Effector memory CD8-positive, alpha-beta T cell (primary cell): ENCODE measurements around the gene MCRIP2.

Experiments
- ATAC-seq: fragments of 150-1000 bp; cut with Tn5 transposase; replicated peaks from 2 replicates; pipeline ENCODE4 v1.10.0; 2021; ENCODE audit warnings: mild to moderate bottlenecking, moderate library complexity
- DNase-seq, 3 experiments: peaks; one replicate each; pipeline ENCODE4 v3.0.0; 2021
- H3K27ac Mint-ChIP-seq, 2 donors: one replicate each; pipeline ENCODE4 v1.8.0; 2022; ENCODE audit warnings: mild to moderate bottlenecking in 2 of 2, mixed read lengths in 2 of 2, moderate library complexity in 2 of 2
- H3K27me3 Mint-ChIP-seq, 2 donors: one replicate each; pipeline ENCODE4 v1.8.0; 2022; ENCODE audit warnings: mixed read lengths in 2 of 2
- H3K36me3 Mint-ChIP-seq: one replicate; pipeline ENCODE4 v1.8.0; 2022; ENCODE audit warnings: mild to moderate bottlenecking, moderate library complexity, mixed read lengths; ENCODE audit not compliant: insufficient read depth
- H3K4me1 Mint-ChIP-seq, 2 donors: one replicate each; pipeline ENCODE4 v1.8.0; 2022; ENCODE audit warnings: low read depth in 2 of 2, mixed read lengths in 2 of 2
- H3K4me3 Mint-ChIP-seq, 2 donors: one replicate each; pipeline ENCODE4 v1.8.0; 2022; ENCODE audit warnings: mild to moderate bottlenecking in 2 of 2, mixed read lengths in 2 of 2, moderate library complexity in 2 of 2
- H3K9me3 Mint-ChIP-seq, 2 donors: one replicate each; pipeline ENCODE4 v1.8.0; 2022; ENCODE audit warnings: mixed read lengths in 2 of 2

Gene MCRIP2

DNA sequence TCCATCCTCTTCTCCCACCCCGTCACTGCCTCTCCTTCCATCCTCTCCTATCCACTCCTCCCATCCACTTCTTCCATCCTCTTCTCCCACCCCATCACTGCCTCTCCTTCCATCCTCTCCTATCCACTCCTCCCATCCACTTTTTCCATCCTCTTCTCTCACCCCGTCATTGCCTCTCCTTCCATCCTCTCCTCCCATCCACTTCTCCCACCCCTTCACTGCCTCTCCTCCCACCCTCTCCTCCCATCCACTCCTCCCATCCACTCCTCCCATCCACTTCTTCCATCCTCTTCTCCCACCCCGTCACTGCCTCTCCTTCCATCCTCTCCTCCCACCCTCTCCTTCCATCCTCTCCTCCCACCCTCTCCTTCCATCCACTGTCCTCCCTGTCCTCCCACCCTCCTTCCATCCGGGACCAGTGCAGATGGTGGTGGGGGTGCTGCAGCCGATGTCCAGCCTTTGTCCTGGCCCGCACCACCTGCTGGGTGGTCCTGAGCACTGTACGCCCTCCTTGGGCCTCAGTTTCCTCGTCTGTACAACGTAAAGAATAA, 9.7 kb upstream of the MCRIP2 start:
- DNase-seq (no peak), ATAC-seq (no peak)
- H3K27ac Mint-ChIP-seq = no peak overlapping the region
- H3K36me3 Mint-ChIP-seq = peaks cover 9% of the 10 kb centered on the region
- peaks cover 7 to 9% of the 10 kb centered on the region in 2 donors for H3K4me1 Mint-ChIP-seq
- peaks cover 0 to 2% of the 10 kb centered on the region in 2 donors for H3K9me3 Mint-ChIP-seq
- peaks cover 0 to 6% of the 10 kb centered on the region in 2 donors for H3K27me3 Mint-ChIP-seq
- H3K4me3 Mint-ChIP-seq = no peak overlapping the region

DNA sequence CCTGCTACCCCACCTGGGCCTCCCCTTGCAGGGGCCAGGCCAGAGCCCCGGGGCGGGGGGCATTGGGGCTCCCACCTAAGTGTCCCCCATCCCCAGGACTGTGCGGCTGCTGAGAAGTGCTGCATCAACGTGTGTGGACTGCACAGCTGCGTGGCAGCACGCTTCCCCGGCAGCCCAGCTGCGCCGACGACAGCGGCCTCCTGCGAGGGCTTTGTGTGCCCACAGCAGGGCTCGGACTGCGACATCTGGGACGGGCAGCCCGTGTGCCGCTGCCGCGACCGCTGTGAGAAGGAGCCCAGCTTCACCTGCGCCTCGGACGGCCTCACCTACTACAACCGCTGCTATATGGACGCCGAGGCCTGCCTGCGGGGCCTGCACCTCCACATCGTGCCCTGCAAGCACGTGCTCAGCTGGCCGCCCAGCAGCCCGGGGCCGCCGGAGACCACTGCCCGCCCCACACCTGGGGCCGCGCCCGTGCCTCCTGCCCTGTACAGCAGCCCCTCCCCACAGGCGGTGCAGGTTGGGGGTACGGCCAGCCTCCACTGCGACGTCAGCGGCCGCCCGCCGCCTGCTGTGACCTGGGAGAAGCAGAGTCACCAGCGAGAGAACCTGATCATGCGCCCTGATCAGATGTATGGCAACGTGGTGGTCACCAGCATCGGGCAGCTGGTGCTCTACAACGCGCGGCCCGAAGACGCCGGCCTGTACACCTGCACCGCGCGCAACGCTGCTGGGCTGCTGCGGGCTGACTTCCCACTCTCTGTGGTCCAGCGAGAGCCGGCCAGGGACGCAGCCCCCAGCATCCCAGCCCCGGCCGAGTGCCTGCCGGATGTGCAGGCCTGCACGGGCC, 8.9 kb upstream of the MCRIP2 start:
- Mint-ChIP-seq H3K27ac (no peak overlapping the region), H3K4me3 (no peak overlapping the region), H3K27me3 (peaks cover 0 to 6% of the 10 kb centered on the region in 2 donors), H3K4me1 (peaks cover 7 to 10% of the 10 kb centered on the region in 2 donors), H3K9me3 (peaks cover 0 to 2% of the 10 kb centered on the region in 2 donors), H3K36me3 (peaks cover 17% of the 10 kb centered on the region)
- DNase-seq (no peak), ATAC-seq (no peak)

DNA sequence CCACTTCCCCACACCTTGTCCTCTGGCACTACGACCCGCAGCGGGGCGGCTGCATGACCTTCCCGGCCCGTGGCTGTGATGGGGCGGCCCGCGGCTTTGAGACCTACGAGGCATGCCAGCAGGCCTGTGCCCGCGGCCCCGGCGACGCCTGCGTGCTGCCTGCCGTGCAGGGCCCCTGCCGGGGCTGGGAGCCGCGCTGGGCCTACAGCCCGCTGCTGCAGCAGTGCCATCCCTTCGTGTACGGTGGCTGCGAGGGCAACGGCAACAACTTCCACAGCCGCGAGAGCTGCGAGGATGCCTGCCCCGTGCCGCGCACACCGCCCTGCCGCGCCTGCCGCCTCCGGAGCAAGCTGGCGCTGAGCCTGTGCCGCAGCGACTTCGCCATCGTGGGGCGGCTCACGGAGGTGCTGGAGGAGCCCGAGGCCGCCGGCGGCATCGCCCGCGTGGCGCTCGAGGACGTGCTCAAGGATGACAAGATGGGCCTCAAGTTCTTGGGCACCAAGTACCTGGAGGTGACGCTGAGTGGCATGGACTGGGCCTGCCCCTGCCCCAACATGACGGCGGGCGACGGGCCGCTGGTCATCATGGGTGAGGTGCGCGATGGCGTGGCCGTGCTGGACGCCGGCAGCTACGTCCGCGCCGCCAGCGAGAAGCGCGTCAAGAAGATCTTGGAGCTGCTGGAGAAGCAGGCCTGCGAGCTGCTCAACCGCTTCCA, 8.1 kb upstream of the MCRIP2 start:
- Mint-ChIP-seq H3K36me3 (peaks cover 20% of the 10 kb centered on the region), H3K4me3 (no peak overlapping the region), H3K9me3 (peaks cover 0 to 2% of the 10 kb centered on the region in 2 donors), H3K4me1 (peaks cover 7 to 11% of the 10 kb centered on the region in 2 donors), H3K27ac (no peak overlapping the region), H3K27me3 (peaks cover 0 to 6% of the 10 kb centered on the region in 2 donors)
- ATAC-seq (no peak), DNase-seq (no peak)

DNA sequence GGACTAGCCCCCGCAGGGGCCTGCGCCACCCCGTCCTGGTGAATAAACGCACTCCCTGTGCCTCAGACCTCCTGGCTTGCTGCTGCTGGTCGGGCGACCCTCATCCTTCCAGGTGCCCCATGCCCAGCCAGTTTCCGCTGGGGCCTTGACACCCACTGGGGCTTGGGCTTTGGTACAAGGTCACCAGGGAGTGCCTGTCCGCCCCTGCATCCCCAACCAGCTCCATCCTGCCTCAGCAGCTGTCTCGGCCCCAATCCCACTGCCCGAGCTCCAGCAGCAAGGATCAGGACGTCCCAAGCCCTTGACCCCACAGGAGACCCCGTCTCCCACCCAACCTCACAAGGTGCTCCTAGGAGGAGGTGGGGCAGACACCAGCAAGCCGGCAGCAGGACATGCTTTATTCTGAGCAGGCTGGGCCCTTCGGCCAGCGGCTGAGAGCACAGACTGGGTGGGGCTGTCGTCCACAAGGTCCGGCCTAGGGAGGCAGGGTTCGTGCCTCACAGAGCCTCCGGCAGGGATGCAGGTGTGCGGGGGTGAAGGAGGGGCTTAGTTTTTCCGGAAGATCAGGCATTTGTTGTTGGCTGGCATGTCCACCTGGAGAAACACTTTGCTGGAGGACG, 7.5 kb upstream of the MCRIP2 start:
- peaks cover 24% of the 10 kb centered on the region for H3K36me3 Mint-ChIP-seq
- H3K4me1 Mint-ChIP-seq = peaks cover 7 to 11% of the 10 kb centered on the region in 2 donors
- ATAC-seq (no peak), DNase-seq (no peak)
- peaks cover 0 to 2% of the 10 kb centered on the region in 2 donors for H3K9me3 Mint-ChIP-seq
- peaks cover 0 to 6% of the 10 kb centered on the region in 2 donors for H3K27me3 Mint-ChIP-seq
- H3K27ac Mint-ChIP-seq = no peak overlapping the region
- H3K4me3 Mint-ChIP-seq = peak overlapping the region; percentile 69 to 76

DNA sequence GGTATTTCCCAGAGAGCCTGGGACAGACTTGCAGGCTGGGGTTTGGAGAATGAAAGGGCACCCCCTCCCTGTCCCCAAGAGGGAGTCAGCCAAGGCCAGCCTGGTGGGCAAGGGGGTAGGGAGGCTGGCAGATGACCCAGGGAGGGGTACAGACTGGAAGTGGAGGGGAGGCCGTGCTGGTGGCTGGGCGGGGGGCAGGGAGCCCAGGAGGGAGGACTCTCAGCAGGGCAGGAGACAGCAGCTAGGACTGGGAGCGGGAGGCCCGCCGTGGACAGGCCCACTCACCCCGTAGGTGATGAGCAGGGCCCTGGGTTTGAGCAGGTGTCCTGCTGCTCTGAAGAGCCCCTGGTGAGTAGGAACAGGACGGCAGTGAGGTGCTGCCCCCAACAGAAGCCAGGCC, 6.6 kb upstream of the MCRIP2 start:
- no peak for DNase-seq
- Mint-ChIP-seq H3K36me3 (peaks cover 24% of the 10 kb centered on the region), H3K4me1 (peaks cover 7 to 9% of the 10 kb centered on the region in 2 donors), H3K27me3 (peaks cover 0 to 6% of the 10 kb centered on the region in 2 donors), H3K9me3 (peaks cover 0 to 2% of the 10 kb centered on the region in 2 donors), H3K4me3 (peak overlapping the region; percentile 69 to 76), H3K27ac (no peak overlapping the region)
- no peak for ATAC-seq

DNA sequence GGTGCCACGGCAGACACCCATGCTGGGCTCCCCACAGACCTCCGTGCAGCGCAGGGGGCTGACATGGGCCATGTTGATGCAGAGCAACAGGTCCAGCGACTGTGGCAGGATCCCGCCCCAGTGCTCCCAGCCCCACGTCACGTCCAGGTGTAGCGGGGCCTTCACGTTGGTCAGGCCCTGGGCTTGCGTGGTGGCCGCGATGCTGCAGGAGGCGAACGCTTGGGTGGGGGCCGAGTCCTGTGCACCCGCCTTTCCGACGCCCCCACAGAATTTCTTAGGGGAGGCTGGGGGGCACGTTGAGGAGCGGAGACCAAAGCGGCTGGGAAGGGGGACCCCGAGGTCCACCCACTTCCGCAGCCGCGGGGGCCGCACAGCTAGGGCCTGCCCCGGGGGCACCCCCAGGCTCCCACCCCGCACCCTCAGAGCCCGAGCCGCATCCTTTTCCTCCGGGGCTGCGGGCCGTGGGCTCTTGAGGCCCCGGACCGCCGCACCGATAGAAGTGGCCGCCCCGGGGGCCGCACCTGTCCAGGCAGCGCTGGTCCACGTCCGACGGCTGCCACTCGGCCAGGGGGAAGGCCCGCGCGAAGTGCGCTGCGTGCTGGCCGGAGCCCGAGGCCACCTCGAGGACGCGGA, 5.9 kb upstream of the MCRIP2 start:
- peaks cover 7 to 9% of the 10 kb centered on the region in 2 donors for H3K4me1 Mint-ChIP-seq
- peaks cover 24% of the 10 kb centered on the region for H3K36me3 Mint-ChIP-seq
- H3K4me3 Mint-ChIP-seq = peak overlapping the region; percentile 98 to 99
- peaks cover 0 to 2% of the 10 kb centered on the region in 2 donors for H3K9me3 Mint-ChIP-seq
- peaks cover 0 to 6% of the 10 kb centered on the region in 2 donors for H3K27me3 Mint-ChIP-seq
- H3K27ac Mint-ChIP-seq = peak overlapping the region; percentile 100
- ATAC-seq (peak; percentile 0), DNase-seq (peak in 1 of 3 experiments; percentile 15)

DNA sequence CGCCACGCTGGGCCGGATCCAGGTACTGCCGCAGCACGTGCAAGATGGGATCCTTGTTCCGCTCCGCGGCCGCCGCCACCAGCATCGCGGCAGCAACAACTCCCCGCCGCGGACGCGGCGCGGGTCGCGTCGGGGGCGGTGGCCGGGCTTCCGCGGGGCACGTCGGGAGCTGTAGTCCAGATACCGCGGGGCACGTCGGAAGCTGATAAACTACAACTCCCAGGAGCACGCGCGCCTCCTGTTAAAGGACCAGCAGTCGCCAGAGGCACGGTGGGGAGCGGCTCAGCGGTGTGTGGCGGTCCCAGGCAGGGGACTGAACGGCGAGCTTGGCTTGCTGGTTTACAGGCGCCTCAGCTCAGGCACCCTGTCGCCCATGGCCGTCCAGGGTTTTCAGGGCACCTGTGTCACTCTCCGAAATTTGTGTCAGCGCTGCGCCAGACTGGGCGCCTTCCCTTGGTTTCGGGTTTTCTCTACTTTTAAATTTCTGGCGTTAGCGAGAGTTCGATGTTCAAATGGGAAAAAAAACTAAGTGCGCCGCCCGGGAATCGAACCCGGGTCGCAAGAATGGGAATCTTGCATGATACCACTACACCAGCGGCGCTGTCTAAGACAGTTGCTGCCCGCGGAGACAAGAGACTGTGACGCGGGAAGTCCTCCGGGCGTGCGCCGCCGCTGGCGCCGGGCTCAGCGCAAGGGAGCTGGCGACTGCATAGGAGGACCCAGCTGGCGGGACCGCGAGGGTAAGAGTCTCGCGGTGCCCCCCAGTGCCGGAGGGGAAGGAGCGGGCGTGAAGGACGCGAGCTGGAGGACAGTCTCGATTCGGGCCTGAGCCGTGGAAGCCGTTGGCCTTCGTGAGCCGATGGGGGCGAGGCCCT, 5.2 kb upstream of the MCRIP2 start, which contains the start of gene METTL26:
TSS of gene METTL26 (minus strand) at position 100 of the 875 bp plus-strand sequence. CDS start at position 85, 15 bp downstream.
- peak; percentile 86 for ATAC-seq
- Mint-ChIP-seq H3K27me3 (peaks cover 0 to 6% of the 10 kb centered on the region in 2 donors), H3K27ac (peak within 1 kb of the TSS; percentile 100), H3K4me1 (peaks cover 7 to 9% of the 10 kb centered on the region in 2 donors), H3K9me3 (peaks cover 0 to 2% of the 10 kb centered on the region in 2 donors), H3K36me3 (peaks cover 24% of the 10 kb centered on the region), H3K4me3 (peak within 1 kb of the TSS; percentile 98 to 99)
- DNase-seq = peak; percentile 89 to 94 (median 90)

DNA sequence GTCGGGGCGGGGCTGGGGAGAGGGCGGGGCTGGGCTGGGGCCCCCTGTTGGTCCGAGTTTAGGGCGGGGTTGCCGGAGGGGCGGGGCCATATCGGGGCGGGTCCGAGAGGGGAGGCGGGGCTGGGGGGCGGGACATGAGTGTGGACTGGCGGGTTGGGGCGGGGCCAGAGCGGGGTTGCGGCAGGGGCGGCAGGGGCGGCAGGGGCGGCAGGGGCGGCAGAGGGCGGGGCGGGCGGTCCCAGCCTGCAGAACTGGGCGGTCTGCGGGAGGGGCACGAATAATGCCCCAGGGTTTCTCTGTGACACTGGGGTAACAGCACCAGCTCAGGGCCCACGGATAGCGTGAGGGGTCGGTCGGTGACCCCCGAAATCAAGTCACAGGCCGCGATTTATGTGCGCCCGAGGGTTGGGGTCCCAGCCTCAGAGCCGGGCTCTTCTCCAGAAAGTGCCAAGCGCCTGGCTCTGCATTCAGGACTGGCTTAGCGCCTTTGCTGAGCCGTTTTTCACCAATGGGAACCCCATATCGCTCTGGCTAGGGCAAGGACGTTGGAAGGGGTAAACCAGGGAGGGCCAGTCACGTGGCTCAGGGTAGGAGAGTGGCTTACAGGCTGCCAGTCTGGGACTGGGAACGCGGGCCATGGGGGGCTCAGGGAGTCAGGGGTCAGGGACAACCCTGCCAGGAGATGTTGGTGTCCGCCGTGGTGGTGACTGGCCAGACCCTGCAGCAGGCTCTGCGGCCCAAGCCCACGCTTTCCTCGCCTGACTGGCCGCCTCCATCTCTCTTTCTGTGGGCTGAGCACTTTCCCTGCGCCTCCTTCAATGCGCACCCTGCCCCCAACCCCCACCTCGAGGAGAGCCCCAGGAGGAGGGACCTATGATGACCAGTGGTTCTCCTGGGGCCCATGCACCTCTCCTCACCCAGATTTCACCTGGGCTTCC, 4.3 kb upstream of the MCRIP2 start:
- H3K36me3 Mint-ChIP-seq = peaks cover 24% of the 10 kb centered on the region
- peak overlapping the region; percentile 100 for H3K27ac Mint-ChIP-seq
- H3K4me1 Mint-ChIP-seq = peaks cover 7 to 9% of the 10 kb centered on the region in 2 donors

DNA sequence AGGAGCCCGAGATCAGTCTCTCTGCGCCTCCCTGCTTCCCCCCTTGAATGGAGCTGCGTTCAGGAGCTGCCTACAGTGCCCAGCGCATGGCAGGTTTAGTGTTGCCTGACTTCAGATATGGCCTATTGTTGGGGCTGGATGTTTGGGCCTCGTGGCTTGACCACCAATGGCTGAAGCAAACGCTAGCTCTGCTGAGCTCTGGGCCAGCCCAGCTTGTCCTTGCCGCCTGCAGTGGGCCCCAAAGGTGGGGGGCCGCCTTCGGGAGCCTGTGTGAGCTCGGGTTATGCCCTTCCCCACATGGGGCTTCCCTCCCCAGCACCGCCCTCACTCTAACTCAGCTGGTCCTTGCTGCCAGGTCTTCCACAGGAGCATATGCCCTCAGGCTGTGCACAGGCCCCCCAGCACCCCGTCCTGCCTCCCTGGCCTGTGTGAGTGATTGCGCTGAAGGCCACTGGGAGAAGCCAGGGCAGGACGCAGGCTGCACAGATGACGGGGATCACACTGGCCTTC, 3.5 kb upstream of the MCRIP2 start:
- Mint-ChIP-seq H3K4me1 (peaks cover 7 to 10% of the 10 kb centered on the region in 2 donors), H3K4me3 (peak overlapping the region; percentile 45 to 99), H3K36me3 (peaks cover 24% of the 10 kb centered on the region), H3K27me3 (peaks cover 0 to 6% of the 10 kb centered on the region in 2 donors), H3K9me3 (peaks cover 0 to 2% of the 10 kb centered on the region in 2 donors), H3K27ac (peak overlapping the region in 1 of 2 donors; percentile 55)
- DNase-seq (no peak), ATAC-seq (no peak)

More for the DNA sequence above, 4.3 kb upstream of the MCRIP2 start:
- Mint-ChIP-seq H3K9me3 (peaks cover 0 to 2% of the 10 kb centered on the region in 2 donors), H3K27me3 (peaks cover 0 to 6% of the 10 kb centered on the region in 2 donors), H3K4me3 (peak overlapping the region; percentile 98 to 99)
- DNase-seq (no peak), ATAC-seq (peak; percentile 55)

DNA sequence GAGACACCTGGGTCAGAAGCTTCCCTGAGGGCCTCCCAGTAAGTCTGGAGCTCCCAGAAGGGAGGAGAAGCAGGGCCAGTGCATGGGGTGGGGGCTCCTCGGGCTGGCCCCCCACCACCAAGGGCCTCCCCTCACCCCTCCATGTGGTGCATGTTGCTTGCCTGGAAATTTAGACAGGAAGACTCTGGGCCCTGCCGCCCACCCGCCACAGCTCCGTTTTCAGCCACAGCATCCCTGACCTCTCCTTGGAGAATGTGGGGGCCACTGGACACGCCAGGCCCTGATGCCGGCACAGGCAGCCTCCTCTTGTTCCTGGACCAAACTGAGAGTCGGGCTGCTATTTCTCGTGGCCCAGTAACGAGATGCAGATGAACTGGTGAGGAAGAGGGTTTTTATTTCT, 2.8 kb upstream of the MCRIP2 start:
- H3K9me3 Mint-ChIP-seq = peaks cover 0 to 2% of the 10 kb centered on the region in 2 donors
- no peak overlapping the region for H3K27ac Mint-ChIP-seq
- ATAC-seq (no peak), DNase-seq (no peak)
- peaks cover 27% of the 10 kb centered on the region for H3K36me3 Mint-ChIP-seq
- peak overlapping the region in 1 of 2 donors; percentile 6 for H3K4me3 Mint-ChIP-seq
- H3K27me3 Mint-ChIP-seq = peaks cover 0 to 6% of the 10 kb centered on the region in 2 donors
- peaks cover 7 to 10% of the 10 kb centered on the region in 2 donors for H3K4me1 Mint-ChIP-seq

DNA sequence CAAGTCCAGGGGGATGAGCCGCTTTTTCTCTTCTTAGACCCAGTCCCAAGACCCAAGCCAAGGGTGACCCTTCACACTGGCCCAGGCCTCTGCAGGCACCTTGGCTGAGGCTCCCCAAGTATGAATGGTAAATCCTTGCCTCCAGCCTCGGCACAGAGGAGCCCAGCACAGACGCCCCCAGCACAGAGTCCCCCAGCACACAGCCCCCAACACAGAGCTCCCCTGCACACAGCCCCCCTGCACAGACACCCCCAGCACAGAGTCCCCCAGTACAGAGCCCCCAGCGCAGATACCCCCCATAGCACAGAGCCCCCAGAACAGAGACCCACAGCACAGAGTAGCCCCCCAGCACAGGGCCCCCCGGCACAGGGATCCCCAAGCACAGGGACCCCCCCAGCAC, 1.0 kb upstream of the MCRIP2 start:
- Mint-ChIP-seq H3K4me1 (peaks cover 5 to 10% of the 10 kb centered on the region in 2 donors), H3K36me3 (peaks cover 27% of the 10 kb centered on the region), H3K4me3 (peak overlapping the region; percentile 47 to 50), H3K27me3 (peaks cover 0 to 6% of the 10 kb centered on the region in 2 donors), H3K9me3 (peaks cover 0 to 2% of the 10 kb centered on the region in 2 donors), H3K27ac (no peak overlapping the region)
- DNase-seq (no peak), ATAC-seq (no peak)
